HG02763 (cell line): Measurements from ENCODE around the gene ALK.

Experiments
- ATAC-seq: cut with Tn5 transposase; IDR thresholded peaks from one replicate; pipeline ENCODE4 v1.9.1; 2021; ENCODE audit warnings: mild to moderate bottlenecking, moderate library complexity; ENCODE audit not compliant: unreplicated experiment

ALK gene

GRCh38 chr2:29799628-29800027, 121.8 kb downstream of the ALK start:
- no peak for ATAC-seq

GRCh38 chr2:29797916-29798315, 123.5 kb downstream of the ALK start:
- no peak for ATAC-seq

DNA sequence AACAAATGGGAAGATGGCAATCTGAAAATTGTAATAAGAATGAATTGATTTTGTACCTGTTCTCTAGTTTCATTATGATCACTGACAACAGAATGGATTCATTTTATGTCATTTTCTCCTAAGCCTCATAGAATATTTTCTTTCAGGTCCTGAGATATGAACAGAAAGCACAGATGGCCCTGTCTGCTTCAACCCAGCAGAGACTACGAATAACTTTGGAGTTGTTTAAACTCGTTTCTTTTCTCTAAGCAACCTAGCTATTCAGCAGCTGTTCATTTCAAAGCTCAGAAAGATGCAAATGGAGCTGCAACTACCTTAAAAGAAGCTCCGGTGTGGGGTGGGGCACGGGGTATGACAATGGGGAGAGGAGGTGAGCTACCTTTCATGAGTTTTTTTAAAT, 124.9 kb downstream of the ALK start:
- ATAC-seq, result no peak

GRCh38 chr2:29789911-29790485, 131.4 kb downstream of the ALK start:
- no peak for ATAC-seq

DNA sequence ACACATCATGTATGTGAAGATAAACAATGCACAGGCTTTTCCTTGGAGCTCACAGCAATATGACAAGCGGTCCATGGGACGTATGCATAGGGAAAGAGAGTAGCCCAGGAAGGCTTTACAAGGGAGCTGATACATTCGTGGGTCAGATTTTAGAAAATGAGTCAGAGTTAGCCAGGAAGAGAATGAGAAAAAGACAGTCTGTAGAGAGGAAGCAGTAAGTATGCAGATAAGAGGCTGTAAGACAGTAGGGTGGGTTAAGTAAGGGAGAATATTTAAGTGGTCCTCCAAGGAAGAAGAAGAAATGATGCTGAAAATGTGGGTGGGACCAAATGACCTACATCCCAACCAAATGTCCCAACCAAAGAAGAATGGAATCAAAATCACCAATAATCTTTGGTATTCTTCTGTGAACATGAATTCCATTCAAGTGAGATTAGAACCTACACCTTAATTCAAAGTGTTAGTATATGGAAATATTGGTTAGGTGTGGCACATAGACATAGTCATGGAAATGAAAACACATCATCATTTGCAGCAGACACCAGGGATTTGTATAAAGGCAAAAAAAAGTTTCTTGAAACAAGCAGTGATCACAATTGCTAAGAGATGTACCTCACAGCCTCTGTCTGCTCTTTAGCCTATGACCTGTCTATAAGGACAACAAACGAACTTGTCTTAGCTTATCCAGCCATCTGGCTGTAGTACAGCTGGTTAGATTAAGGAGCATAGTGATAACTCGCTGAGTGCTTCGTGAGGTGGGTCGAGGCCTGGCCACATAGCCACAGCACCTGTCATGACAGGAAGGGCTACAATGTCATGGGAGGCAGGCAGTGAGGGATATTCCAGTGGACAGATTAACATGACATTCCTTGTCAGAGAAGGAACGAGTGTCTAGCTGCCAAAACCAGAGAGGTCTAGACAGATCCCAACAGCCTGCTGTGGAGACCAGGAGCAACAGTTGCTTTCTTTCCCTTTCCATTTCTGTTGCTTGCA, 133.6 kb downstream of the ALK start:
- no peak for ATAC-seq

DNA sequence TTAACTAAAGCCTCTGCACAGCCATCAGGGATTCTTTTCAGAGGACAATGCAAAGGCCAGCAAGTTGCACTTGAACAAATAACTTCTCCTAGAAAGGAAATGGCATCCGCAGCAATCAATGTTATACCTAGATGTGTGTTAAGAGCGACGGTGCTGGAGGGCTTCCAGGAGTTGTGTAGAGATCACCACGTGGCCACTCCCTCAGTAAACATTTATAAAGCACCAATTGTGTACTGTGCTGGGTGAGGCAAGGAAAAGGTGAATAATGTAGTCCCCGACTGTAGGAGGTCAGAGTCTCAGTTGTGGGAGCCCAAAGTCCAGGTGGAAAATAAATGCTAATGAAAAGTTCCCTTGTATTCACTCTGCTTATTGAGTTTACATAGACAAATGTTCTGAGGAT, 135.0 kb downstream of the ALK start:
- no peak for ATAC-seq

- no peak for ATAC-seq
Measured at GRCh38 chr2:29783666-29784065, 137.7 kb downstream of the ALK start.

DNA sequence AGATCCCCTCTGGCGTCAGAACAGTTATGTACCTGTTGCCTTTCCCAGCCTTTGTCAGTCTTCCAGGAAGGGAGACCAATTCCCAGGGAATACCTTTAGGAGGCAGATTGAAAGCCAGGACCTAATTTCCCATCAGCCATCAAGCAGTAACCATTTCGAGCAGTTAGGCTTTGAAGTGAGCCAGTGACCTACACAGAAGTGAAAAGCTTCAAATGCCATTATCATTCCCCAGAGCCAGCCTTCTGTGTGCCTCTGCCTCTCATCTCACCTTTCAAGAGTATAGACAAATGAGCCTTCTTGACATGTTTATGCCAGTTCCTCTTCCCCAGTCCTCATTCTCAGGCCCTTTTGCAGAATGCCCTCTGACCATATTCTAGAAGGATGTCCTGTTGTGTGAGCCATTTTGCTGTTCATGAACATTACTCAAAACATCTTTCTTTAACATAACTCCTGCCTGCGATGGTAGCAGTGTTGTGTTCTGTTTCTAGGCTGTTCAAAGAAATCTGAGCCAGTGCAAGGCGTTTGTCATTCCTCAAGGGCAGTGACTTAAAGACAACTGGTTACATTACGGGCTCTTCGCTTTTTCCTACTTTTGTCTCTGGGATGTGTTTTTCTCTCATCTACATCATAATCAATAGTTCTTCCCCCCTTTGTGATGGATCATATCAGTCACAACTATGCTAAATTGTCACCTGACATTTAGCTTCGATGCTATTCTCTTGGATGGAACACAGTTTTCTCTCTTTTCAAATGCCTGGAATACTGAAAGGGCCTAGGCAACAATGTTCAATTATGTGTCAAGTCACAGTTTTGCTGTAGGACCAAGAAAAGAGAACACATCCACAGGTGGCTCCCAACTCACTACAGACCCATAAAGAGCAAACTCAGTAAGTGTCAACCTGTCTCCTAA, 138.6 kb downstream of the ALK start:
- no peak for ATAC-seq

- no peak for ATAC-seq
Measured at GRCh38 chr2:29782087-29782486, 139.3 kb downstream of the ALK start.

DNA sequence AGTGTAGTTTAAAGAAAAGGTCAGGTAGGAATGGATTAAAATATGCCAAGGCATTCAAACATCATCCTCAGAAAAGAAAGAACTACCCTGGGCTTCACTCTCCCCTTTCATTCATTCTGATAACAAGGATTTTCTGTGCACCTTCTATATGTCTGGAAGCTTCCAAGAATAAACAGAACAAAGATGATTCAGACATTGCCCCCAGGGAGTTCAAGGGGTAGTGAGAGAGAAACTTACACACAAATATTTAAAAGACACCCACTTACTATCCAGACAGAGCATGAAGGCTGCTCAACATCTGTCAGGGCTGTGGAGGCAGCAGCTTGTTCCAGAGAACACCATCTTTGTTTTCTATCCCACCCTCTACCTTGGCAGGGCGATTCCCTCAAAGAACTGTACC, 140.5 kb downstream of the ALK start:
- no peak for ATAC-seq

- ATAC-seq, result no peak
Measured at GRCh38 chr2:29777161-29777560, 144.2 kb downstream of the ALK start.

DNA sequence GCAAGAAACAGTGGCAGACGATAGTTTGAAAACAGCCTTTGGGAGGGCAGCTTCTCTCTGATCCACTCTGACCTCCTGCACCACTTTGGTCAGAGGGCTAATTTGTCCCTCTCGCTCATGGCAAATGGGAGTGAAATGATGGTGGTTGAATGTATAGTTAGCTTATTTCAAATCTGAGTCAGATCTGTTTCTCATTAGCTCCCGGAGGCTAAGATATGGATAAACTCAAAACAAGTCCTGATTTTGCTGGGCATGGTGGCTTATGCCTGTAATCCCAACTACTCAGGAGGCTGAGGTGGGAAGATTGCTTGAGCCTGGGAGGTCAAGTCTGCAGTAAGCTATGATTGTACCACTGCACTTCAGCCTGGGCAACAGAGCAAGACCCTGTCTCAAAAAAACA, 145.0 kb downstream of the ALK start:
- no peak for ATAC-seq

DNA sequence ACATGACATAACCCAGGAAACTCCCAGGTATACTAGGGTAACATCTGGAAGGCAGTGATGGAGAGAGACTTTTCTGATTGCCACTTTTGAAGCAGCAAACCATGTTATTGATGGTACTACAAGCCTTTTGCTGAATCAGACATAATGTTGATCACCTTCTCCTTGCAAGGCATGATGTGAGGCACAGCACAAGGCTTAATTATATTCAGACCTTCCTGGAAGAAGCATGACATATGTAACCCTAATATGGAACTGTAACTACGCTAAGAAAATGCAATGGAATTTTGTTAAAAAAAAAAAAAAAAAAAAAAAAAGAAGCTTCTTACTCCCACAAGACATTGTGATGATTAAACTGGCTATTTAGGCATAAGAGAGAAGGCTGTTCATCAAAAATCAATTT, 145.4 kb downstream of the ALK start:
- ATAC-seq, result no peak

GRCh38 chr2:29774624-29775023, 146.8 kb downstream of the ALK start:
- ATAC-seq, result no peak

DNA sequence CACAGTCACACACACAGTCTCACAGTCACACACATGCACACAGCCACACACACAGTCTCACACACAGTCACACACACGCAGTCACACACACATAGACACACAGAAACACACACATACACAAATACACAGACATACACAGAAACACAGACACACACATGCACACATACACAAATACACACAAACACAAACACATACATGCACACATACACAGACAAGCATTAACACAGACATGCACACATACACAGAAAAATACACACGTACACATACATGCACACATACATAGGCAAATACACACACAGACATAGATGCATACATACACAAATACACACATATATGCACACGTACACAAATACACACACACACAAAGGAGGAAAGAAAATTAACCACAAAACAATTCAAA, 150.5 kb downstream of the ALK start:
- no peak for ATAC-seq

- ATAC-seq, result no peak
Measured at GRCh38 chr2:29769847-29770246, 151.5 kb downstream of the ALK start.

- ATAC-seq, result no peak
Measured at GRCh38 chr2:29767606-29768335, 153.6 kb downstream of the ALK start.

- no peak for ATAC-seq
Measured at GRCh38 chr2:29766191-29766590, 155.2 kb downstream of the ALK start.

GRCh38 chr2:29765721-29766120, 155.7 kb downstream of the ALK start:
- ATAC-seq, result no peak

GRCh38 chr2:29763371-29763770, 158.0 kb downstream of the ALK start:
- no peak for ATAC-seq

- no peak for ATAC-seq
Measured at GRCh38 chr2:29762239-29762638, 159.1 kb downstream of the ALK start.
